Cortex of kidney (tissue), 1 donor: Measurements from ENCODE around the gene PTDSS2.

Experiments
- DNase-seq: peaks from one replicate; lab custom pipeline; 2025; lab: John Stamatoyannopoulos, UW

PTDSS2 gene

GRCh38 chr11:490186-490929 lies 40.3 kb downstream of the PTDSS2 start:
- DNase-seq: no peak

GRCh38 chr11:490930-491260 lies 40.8 kb downstream of the PTDSS2 start:
- no peak for DNase-seq

- no peak for DNase-seq
These were observed 41.3 kb downstream of the PTDSS2 start for GRCh38 chr11:491358-491757.

DNA sequence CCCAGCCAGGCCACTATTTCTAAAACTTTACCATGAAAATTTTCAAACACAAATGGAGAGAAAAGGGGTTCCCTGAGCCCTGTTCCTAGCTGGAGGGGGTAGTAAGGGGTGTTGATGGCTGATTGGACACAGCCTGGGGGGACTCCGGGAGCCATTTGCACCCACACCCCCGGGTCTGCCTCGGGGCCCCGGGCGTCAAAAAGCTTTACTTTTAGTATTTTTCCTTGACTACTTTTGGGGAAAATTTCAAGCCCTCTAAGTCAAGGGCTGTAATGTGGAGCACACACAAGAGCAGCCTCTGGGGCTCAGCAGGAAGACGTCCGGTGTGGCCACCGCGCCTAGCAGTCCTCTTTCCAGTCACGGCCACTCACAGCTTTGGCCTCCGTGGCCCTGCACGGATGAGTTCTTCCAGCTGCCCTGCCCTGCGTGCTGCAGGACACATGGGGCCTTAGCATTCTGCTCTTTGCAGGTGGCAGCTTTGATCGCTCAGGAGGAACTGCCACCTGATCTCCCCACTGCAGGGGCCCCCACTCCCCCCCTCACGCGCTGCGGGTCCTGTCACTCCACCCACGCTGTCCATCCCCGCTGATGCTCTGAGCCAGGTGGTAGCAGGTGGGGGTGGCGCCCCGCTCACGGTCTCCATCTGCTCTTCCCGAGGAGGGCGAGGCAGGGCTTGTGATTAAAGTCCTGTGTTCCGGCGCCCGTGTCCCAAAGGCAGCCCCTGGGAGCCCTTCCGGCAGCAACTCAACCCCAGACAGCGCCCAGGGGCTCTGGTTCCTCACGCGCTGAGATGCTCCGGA lies 42.5 kb downstream of the PTDSS2 start:
- no peak for DNase-seq

DNA sequence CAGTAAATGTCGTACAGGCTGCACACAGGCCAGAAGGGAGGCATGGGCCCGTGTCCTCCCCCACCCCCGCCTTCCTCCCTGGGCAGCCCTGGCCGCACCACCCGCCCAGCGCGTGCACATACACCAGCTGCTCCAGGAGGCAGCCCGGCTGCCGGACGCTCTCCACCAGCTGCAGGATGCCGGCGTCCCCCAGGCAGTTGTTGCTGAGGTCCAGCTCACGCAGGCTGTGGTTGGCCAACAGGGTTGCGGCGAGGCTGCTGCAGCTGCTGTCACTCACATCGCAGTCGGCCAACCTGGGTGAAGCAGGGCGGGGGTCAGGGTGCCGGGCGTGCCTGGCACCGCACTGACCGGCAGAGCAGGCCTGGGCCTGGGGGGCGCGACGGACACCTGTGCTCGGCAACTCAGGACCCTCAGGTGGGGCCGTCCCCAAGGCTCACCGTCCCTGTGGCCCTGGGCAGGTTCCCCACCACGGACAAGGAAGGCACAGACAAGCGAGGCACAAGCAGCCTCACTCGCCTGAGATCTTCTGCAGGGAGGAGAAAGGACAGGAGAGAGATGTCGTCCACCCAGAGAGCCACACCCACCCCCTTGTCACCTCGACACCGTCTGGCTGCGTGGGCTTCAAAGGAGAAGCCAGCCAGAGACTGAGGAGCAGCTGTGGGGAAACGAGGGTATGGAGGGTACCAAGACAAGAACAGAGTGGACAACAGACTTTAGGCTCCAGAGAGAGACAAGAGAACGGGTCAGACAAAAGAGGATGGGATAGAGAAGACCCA lies 44.9 kb downstream of the PTDSS2 start:
- DNase-seq: no peak

GRCh38 chr11:495537-495931 lies 45.5 kb downstream of the PTDSS2 start:
- no peak for DNase-seq

- no peak for DNase-seq
These were observed 46.9 kb downstream of the PTDSS2 start for GRCh38 chr11:496834-497564.

DNA sequence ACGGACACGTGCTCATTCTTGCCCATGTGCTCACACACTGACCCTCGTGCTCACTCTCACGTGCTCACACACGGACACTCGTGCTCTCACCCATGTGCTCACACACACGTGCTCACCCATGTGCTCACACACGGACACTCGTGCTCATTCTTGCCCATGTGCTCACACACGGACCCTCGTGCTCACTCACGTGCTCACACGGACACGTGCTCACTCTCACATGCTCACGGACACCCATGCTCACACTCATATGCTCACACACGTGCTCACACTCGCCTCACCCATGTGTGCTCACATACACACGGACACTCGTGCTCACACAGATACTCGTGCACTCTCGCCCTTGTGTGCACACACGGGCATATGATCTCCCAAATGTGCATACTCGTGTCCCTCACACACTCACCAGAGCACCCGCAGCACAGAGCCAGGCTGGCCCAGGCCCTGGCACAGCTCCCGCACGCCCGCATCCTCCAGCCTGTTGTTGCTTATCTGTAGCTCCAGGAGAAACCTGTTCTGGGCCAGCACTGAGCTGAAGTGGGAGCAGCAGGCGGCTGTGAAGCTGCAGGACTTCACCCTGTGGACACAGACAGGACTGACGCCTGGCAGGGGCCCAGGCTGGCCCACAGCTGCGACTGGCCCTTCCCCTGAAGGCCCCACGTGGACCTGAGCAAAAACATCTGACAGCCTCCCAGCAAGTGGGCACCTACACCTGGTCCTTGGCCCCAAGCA lies 47.7 kb downstream of the PTDSS2 start:
- DNase-seq: no peak

GRCh38 chr11:498297-499181 lies 48.5 kb downstream of the PTDSS2 start:
- no peak for DNase-seq

DNA sequence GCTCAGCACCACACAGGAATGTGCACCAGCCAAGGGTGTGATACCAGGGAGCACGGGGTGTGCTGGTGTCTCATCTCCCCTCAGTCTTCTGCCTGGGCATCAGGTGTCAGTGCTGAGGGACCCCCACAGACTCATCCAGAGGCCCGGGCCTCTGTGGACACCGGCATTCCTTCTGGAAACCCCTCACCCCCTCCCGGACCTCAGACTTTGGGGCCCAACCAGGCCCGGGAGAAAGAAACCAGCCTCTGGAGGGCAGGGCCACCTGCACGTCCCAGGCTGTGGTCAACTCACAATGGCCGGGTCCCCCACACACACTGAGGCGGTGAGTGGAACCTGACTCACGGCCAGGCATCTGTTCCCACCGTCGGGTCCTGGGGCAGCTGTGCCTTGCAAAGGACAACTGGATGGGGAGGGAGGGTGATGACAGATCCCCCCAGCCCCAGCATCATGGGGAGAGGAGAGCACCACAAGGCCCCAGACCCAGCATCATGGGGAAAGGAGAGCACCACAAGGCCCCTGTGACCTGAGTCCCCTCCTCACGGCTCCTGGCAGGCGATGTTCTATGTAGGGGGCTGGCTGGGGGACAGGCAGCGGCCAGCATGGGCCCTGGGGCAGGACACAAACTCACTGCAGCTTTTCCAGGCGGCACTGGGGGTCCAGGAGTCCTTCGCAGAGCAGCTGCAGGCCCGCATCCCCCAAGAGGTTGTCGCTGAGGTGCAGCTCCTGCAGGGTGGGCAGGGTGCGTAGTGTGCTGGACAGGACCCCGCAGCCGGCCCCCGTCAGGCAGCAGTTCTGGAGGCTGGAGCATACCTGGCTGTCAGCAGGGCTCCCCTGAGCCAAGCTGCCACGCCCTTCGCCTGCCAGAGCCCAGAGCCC lies 49.4 kb downstream of the PTDSS2 start:
- DNase-seq: no peak

DNA sequence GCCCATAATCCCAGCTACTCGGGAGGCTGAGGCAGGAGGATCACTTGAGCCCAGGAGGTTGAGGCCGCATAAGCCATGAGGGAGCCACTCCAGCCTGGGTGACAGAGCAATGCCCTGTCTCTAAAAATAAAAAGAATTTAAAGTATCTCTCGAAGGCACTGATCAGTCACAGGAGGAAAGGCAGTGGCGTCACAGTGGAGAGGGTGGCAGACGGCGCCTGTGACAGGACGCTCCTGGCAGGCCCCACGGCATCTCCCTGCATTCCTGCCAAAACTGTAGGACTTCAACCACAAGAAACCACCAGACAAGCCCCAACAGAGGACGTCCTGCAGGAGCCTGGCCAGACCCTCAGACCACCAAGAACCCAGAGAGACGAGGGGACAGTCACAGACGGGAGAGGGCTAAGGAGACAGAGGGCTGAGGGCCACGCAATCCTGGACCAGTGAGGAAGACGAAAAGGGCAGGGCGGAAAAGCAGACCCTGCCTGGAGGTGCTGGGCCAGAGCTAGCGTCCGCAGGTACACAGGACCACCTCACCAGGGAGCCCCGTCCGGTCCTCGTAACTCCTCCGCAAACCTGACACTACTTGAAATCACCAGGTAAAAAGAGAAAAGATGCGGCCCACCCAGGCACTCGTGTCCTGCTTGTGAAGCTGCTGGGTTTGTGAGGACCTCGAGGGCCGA lies 51.1 kb downstream of the PTDSS2 start:
- DNase-seq: no peak

DNA sequence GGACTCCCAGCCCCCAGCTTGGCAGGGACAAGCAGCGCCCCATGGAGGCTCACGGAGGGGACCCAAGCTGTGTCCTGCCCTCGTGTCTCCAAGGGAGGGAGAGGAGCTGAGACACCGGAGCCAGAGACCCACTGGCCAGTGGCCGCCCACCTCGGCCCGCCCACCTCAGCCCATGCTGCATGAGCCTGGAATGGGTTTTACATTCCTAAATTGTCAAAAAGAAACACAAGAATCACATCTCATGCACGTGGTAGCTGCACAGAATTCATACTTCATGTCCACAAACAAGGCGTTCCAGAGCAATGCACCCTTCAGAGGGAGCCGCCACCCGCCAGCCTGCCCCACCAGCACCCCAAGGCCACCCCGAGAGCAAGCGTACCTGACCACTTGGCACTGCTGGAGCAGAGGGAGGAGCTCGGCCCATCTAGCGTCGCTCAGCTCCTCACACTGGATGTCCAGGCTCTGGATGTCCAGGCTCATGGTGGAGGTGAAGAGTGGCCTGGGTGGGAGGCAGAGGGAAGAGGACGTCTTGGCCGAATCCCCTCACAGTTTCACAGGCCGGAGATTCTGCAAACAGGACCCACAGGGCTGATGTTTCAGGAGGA lies 51.7 kb downstream of the PTDSS2 start:
- no peak for DNase-seq

DNA sequence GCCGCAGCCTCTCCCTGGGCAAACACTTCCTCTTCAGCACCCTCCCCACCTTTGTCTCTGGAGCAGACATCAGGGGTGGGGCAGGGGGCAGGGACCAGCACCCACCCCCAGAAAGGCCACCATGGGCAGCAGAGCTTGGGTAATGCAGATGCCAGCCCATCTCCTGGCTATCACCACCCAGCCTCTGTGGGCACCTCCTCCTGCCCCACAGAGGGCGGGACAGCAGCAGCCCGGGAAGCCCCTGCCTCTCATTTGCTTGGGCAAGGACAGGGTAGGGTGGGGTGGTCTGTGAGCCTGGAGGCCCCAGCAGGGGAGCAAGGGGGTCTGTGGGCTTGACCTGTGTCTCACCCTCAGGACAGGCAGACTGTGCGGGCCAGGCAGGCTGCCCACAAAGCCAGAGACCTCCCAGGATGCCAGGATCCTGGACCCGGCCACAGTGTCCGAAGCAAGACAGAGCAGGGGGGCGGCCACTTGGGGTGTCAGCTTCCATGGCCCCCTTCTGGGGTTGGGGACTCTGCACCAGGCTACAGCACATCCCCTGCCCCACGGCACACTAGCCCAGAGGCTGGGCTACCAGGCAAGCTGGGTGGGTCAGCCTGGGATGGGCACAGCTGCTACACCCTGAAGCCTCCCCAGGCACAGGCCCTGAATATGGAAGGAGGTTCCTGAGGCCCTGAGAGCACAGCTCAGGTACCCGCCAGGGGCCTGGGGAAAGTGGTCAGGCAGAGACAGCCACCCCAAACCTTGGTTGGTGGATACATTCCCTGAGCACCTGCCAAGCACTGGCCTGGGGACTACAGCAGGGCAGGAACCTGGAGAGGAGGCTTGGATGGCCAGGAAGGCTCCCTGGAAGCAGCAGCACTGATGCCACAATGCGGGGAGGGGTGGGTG lies 52.5 kb downstream of the PTDSS2 start:
- DNase-seq: no peak

DNA sequence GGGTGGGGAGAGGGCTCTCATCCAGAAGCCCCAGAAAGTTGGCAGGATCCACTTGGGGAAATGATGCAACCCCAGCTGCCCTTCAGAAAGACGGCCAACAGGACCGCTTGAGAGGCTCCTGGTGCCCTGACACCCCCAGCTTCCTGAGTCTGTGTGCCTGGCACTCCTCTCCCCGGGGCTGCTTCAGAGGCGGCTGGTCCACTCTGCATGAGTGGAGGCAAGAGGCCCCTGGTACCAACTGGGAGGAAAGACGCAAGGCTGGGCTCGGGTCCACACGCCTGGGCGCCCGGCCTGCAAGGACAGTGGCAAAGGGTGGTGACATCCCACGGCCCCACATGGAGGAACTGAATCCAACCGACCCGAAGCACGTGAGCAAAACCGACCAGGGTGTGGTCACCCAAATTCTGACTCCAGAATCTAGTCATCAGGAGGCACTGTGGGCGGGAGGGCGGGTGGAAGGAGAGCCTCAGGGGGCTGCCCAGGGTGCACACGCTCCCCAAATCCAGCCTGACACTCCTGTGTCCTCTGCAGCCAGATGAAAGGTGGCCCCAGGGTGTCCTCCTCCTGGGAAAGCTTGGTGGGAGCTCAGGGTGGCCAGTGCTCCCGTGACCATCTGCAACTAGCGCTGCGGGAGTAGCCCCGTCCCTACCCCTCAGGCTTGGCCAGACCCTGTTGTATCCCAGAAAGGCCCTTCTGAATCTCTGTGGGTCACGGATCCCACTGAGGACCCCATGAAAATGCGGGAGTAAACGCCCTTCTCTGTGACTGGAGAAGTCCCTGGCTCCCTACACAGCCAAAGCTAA lies 53.3 kb downstream of the PTDSS2 start:
- no peak for DNase-seq

DNA sequence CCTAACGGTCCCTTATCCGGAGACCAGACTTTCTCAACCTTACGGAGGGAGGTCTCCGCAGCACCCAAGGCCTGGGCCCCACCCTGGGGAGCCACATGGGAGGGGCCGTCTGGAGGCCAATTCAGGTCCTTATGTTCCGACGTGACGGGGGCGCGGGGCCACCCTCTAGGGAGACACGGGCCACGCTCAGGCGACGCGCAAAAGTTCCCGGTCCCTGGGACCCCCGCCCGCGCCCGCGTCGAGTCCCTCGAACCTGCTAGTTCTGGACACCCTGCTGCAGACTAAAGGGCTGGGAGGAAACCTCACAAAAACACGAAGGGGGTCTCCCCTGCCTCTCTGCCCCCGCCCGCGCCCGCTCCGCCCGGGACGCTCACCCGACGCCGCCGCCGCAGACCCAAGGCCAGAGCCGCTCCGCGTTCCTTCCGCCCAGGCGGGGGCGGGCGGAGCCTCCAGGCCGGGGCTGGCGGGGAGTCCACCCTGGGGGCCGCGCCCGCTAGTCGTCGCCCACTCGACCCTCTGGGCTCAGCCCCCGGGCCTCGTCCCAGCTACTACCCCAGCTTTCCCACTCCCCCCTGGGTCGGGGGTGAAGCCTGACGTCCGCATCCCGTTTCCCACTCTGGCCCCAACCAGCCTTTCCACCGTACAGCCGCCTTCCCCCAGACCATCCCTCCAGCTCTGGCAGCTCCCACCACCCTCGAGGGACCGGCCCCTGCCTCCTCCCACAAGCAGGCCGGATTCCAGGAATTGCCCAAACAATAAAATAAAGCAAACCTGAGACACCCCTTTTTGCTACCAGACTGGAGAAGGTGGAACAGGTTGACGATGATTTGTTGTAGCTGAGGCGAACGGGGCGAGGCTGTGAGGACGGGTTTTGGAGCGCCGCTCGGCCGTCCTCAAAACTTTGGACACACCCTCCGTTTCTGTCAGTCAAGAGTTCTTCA lies 54.2 kb downstream of the PTDSS2 start:
- no peak for DNase-seq

DNA sequence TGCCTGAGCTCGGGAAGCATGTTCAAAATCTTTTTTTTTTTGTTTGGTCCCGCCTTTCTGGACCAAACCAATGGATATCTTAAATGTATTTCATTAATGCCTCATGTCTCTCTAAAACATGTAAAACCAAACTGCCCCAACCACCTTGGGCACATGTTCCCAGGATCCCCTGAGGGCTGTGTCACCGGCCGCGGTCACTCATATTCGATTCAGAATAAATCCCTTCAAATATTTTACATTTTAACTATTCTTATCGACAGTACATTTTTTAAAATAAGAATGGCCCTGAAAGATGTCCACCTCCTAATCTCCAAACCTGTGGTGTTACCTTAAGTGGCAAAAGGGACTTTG lies 54.9 kb downstream of the PTDSS2 start:
- DNase-seq: no peak
